Liver (tissue), 9 donors: Measurements from ENCODE around the gene TMEM108. TPM values are rescaled to one million over a fixed set of nuclear protein-coding genes. Genes with fewer than 3 reads are reported as not detected.

Source experiments
- DNase-seq: peaks from one replicate; pipeline ENCODE4 v3.0.0-alpha.2; 2017; ENCODE audit warnings: low spot score
- H3K27ac ChIP-seq, 2 donors: one replicate each; pipeline ENCODE4 v1.7.0; 2013; ENCODE audit warnings: inconsistent platforms in 2 of 2, low read length in 2 of 2, control low read depth in 1 of 2, low read depth in 1 of 2, mild to moderate bottlenecking in 1 of 2
- H3K27me3 ChIP-seq, 4 donors: one replicate each; pipeline versions ENCODE4 v1.6.1 to v1.7.0; 2013; ENCODE audit warnings: low read length in 3 of 4, inconsistent platforms in 1 of 4, mild to moderate bottlenecking in 1 of 4, moderate library complexity in 1 of 4; ENCODE audit not compliant: control insufficient read depth in 4 of 4, insufficient read depth in 4 of 4
- H3K36me3 ChIP-seq, 4 donors: one replicate each; pipeline versions ENCODE4 v1.6.1 to v1.7.0; 2013; ENCODE audit warnings: low read length in 3 of 4, mild to moderate bottlenecking in 3 of 4, low read depth in 1 of 4, moderate library complexity in 1 of 4; ENCODE audit not compliant: control insufficient read depth in 4 of 4, insufficient read depth in 3 of 4
- H3K4me1 ChIP-seq, 4 donors: one replicate each; pipeline versions ENCODE4 v1.6.1 to v1.7.0; 2013; ENCODE audit warnings: low read length in 3 of 4, mild to moderate bottlenecking in 3 of 4, moderate library complexity in 1 of 4; ENCODE audit not compliant: control insufficient read depth in 4 of 4, insufficient read depth in 4 of 4
- H3K4me3 ChIP-seq, 3 donors: one replicate each; pipeline versions ENCODE4 v1.6.1 to v1.7.0; 2013; ENCODE audit warnings: low read length in 3 of 3, control low read depth in 1 of 3, low read depth in 1 of 3, mild to moderate bottlenecking in 1 of 3
- H3K9ac ChIP-seq, 2 donors: one replicate each; pipeline ENCODE4 v1.7.0; 2013; ENCODE audit warnings: low read length in 2 of 2, mild to moderate bottlenecking in 2 of 2, moderate library complexity in 2 of 2, control low read depth in 1 of 2, low read depth in 1 of 2
- H3K9me3 ChIP-seq, 4 donors: one replicate each; pipeline versions ENCODE4 v1.6.1 to v1.7.0; 2013; ENCODE audit warnings: low read length in 3 of 4; ENCODE audit not compliant: control insufficient read depth in 4 of 4
- ATF3 ChIP-seq: IDR thresholded peaks from 2 replicates; pipeline ENCODE4 v1.6.1; 2016; ENCODE audit warnings: antibody characterized with exemption
- CTCF ChIP-seq: fragments of 150-350 bp; IDR thresholded peaks from 2 replicates; pipeline ENCODE4 v1.5.1; 2017; ENCODE audit warnings: improper control_type of control experiment, low read depth, low read length; ENCODE audit not compliant: missing input control
- GABPA ChIP-seq, 2 donors: IDR thresholded peaks in 1 of 2; conservative IDR thresholded peaks in 1 of 2; 2 replicates each; pipeline ENCODE4 v1.6.1; 2016; ENCODE audit warnings: antibody characterized with exemption in 2 of 2, mild to moderate bottlenecking in 1 of 2, moderate library complexity in 1 of 2
- HNF4A ChIP-seq, 2 donors: conservative IDR thresholded peaks; 2 replicates each; pipeline ENCODE4 v1.6.1; 2016; ENCODE audit warnings: antibody characterized with exemption in 2 of 2, mild to moderate bottlenecking in 2 of 2
- HNF4G ChIP-seq: IDR thresholded peaks from 2 replicates; pipeline ENCODE4 v1.6.1; 2016; ENCODE audit warnings: antibody characterized with exemption
- JUND ChIP-seq, 2 donors: IDR thresholded peaks; 2 replicates each; pipeline ENCODE4 v1.6.1; 2016; ENCODE audit warnings: antibody characterized with exemption in 2 of 2
- NR2F2 ChIP-seq: IDR thresholded peaks from 2 replicates; pipeline ENCODE4 v1.6.1; 2016; ENCODE audit warnings: antibody characterized with exemption
- RAD21 ChIP-seq, 2 donors: IDR thresholded peaks; 2 replicates each; pipeline ENCODE4 v1.6.1; 2016; ENCODE audit warnings: antibody characterized with exemption in 2 of 2, mild to moderate bottlenecking in 2 of 2
- REST ChIP-seq: IDR thresholded peaks from 2 replicates; pipeline ENCODE4 v1.6.1; 2016; ENCODE audit warnings: antibody characterized with exemption, mild to moderate bottlenecking
- RXRA ChIP-seq, 2 donors: IDR thresholded peaks; 2 replicates each; pipeline ENCODE4 v1.6.1; 2017 to 2018; ENCODE audit warnings: antibody characterized with exemption in 2 of 2, mild to moderate bottlenecking in 1 of 2
- TAF1 ChIP-seq: conservative IDR thresholded peaks from 2 replicates; pipeline ENCODE4 v1.6.1; 2016; ENCODE audit warnings: antibody characterized with exemption, mild to moderate bottlenecking
- YY1 ChIP-seq: IDR thresholded peaks from 2 replicates; pipeline ENCODE4 v1.6.1; 2016; ENCODE audit warnings: antibody characterized with exemption, mild to moderate bottlenecking
- ZBTB33 ChIP-seq: IDR thresholded peaks from 2 replicates; pipeline ENCODE4 v1.6.1; 2016; ENCODE audit warnings: antibody characterized with exemption
- WGBS: extraction: QIAGEN DNeasy Blood & Tissue Kit; methylation state at CpG from one replicate; pipeline ENCODE4 v1.1.7; 2013; 5-methylcytosine and 5-hydroxymethylcytosine counted together
- polyA plus RNA-seq, 2 donors: library from polyadenylated mRNA; stranded (reverse) in 1 of 2; unstranded in 1 of 2; fragments of 200-250 nt in 1 of 2; fragments of >200 nt in 1 of 2; fragmentation: Nextera tagmentation in 1 of 2; extraction: Ambion mirVana in 1 of 2; gene quantifications; one replicate each; pipeline versions ENCODE4 v1.2.1 to v1.2.3, GENCODE V29; 2013 to 2015
- total RNA-seq, 2 donors: library from RNA; depleted of rRNA; stranded (reverse); fragments of >200 nt; gene quantifications; one replicate each; pipeline ENCODE4 v1.2.3, GENCODE V29; 2014
- donor health status: healthy.
- donor health status: healthy.
- donor health status: healthy.
- donor health status: healthy.
- donor health status: healthy.

The TMEM108 gene
- total and polyA plus RNA-seq, 4 donors, result 0.05 to 0.10 TPM; not detected in 2

- TF ChIP-seq CTCF (no peak), JUND (IDR thresholded peaks at IDR 0.05) (no peak)
These were observed 329.2 kb downstream of the TMEM108 start (continued) for GRCh38 chr3:133367403-133367802.

GRCh38 chr3:133367956-133368355 lies 329.8 kb downstream of the TMEM108 start:
- Histone ChIP-seq H3K9ac (no peak overlapping the region), H3K36me3 (no peaks in the 10 kb centered on the region), H3K9me3 (no peaks in the 10 kb centered on the region), H3K27ac (no peak overlapping the region), H3K4me1 (no peaks in the 10 kb centered on the region), H3K4me3 (no peak overlapping the region), H3K27me3 (no peaks in the 10 kb centered on the region)
- TF ChIP-seq HNF4A (conservative IDR thresholded peaks at IDR 0.05), result no peak
- no peak for TF ChIP-seq ZBTB33
- TF ChIP-seq REST, result no peak
- no peak for TF ChIP-seq RXRA (IDR thresholded peaks at IDR 0.05)
- no peak for TF ChIP-seq YY1
- no peak for TF ChIP-seq HNF4G
- no peak for TF ChIP-seq GABPA (IDR thresholded peaks at IDR 0.05 in 1 of 2, conservative IDR thresholded peaks at IDR 0.05 in 1 of 2)
- TF ChIP-seq RAD21 (IDR thresholded peaks at IDR 0.05), result no peak
- no peak for TF ChIP-seq JUND (IDR thresholded peaks at IDR 0.05)
- TF ChIP-seq TAF1, result no peak
- no peak for TF ChIP-seq NR2F2
- no peak for TF ChIP-seq ATF3
- 77% methylated on average over 1 of the region's 1 CpG for WGBS
- DNase-seq, result no peak
